LNCAP (cell line): Measurements from ENCODE around the gene PNKP.
A peak's percentile ranks its signal among the peaks of the same experiment; 100 is the strongest.

Experiments used
- TF ChIP-seq, protein P1 (sequence below): fragments of 450-650 bp; IDR thresholded peaks from 2 replicates; pipeline ENCODE4 v1.5.1; 2017; ENCODE audit warnings: mild to moderate bottlenecking

The PNKP gene

DNA sequence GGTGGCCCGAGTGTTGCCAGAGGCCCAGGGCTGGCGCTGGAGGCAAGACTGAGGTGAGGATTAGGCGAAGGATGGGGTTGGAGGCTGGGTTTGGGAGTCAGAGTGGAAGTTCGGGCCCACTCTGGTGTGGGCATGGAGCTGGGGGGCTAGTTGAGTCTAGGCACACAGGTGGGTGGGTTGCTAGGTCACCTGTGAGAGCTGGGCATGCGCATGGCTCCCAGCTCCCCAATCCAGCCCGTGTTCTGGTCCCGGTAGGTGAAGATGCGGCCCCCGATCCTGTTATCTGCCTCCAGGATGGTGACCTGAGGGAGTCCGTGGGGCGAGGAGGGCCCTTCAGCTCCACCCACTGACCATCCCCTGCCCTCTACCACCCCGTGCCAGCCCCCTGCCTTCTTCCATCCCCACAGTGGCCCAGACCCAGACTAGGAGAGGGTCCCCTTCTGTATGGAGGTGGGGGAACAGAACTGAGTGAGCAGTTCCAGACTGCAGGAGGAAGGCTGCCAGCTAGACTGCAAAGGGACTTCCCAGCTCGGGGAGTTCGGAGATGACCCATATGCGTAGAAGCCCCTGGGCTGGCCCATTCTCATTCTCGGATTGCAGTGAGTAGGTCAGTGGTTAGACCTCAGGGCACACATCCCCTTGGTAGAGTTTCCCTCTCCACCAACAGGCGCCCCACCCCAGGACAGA is 27.6 kb upstream of the PNKP start:
- TF ChIP-seq, protein P1, sequence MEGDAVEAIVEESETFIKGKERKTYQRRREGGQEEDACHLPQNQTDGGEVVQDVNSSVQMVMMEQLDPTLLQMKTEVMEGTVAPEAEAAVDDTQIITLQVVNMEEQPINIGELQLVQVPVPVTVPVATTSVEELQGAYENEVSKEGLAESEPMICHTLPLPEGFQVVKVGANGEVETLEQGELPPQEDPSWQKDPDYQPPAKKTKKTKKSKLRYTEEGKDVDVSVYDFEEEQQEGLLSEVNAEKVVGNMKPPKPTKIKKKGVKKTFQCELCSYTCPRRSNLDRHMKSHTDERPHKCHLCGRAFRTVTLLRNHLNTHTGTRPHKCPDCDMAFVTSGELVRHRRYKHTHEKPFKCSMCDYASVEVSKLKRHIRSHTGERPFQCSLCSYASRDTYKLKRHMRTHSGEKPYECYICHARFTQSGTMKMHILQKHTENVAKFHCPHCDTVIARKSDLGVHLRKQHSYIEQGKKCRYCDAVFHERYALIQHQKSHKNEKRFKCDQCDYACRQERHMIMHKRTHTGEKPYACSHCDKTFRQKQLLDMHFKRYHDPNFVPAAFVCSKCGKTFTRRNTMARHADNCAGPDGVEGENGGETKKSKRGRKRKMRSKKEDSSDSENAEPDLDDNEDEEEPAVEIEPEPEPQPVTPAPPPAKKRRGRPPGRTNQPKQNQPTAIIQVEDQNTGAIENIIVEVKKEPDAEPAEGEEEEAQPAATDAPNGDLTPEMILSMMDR: no peak

DNA sequence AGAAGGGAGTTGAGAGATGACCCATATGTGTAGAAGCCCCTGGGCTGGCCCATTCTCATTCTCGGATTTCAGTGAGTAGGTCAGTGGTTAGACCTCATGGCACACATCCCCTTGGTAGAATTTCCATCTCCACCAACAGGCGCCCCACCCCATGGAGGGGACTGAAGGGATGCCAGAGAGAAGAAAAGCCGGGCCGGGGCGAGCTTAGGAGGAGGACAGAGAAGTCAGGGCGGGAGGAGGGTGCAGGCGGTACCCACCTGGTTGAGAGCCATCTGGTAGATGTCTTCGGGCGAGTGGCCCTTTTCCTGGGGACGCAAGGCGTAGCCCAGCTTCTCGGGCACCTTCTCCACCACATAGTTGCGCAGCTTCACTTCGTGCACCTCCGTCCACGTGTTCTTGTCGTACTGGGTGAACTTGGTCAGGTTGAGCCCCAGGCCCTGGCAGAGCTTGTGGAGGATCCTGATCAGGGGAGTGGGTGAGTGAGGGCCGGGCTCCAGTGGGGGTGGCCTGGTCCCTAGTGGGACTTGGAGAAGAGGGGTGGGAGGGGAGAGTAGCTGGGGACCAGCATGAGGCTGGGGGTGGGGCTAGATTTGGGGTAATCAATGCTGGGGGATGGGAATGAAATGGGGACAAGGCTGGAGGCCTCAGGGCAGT is 26.8 kb upstream of the PNKP start:
- TF ChIP-seq, protein P1: no peak

DNA sequence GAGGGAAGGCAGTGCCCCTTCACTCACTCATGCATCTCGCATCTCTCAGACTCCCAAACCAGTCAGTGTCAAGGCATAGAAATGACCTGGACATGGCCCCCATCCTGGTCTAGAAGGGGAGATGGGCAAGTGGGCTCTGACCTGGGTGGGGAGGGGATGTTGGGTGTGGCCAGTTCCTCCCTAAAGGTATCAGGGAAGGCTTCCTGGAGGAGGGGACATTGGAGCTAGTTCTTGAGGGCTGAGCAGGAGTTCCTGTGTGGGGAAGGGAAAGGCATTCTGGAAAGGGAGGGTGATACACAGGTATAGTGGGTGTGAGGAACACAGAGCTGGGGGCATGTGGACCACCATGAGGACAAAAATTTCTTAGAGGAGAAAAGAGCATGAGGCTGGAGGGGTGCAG is 25.3 kb upstream of the PNKP start:
- TF ChIP-seq, protein P1: no peak

DNA sequence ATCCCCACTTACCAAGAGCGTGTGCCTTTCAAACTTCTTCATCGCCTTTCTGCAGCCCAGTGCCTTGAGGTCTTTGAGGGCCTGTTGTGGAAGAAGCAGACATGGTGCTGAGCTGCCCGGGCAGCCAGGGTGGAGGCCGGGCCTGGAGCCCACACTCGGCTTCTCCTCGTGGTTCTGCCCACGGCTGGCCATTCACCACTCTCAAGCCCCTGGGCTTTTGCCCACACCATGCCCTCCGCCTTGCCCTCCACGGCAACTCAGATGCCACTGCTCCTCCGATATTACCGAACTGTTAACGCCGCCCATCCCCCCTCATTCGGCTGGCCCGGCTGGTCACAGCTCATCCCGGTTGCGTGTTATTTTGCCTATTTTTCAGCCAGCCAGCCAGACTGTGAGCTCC is 24.0 kb upstream of the PNKP start:
- TF ChIP-seq, protein P1: no peak

DNA sequence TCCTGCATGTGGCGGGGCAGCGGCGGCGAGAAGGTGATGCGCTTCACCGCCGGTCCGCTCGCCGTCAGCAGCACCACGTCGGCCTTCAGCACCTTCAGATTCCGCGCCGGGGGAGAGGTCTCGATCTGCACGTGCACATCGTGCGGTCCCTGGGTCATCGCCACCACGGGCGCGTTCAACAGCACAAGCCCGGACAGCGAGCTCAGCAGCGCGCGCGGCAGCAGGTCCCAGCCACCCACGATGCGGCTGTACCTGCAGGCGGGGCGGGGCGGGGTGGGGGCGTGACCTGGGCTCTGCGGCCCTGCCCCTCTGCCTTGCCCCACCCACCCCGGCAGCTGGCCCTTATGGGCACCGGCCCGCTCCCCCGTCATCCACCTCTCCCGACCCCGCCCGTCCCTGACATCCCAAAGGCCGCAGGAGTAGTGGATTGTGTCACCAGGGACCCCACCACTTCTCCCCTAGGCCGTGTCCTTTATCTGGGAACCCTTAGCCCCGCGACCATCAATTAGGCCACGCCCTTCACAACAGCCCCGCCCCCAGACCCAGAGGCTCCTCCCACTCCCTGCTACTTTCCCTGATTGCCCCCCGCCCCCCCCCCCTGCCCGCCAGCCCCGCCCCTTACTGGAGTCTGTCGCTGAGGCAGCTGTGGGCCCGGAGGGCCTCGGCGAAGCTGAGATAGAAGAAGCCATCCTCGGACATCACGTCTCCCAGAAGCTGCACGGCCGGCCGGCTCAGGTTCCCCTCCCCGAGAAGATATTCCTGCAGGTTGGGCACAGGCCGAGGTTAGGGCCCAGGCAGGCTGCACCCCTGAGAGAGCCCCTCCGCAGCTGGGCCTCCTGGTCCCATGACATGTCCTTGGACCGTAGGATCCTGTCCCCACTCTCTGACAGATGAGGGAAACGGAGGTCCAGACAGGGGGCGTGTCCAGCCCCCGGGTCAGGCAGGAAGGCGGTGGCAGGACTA is 23.3 kb upstream of the PNKP start:
- TF ChIP-seq, protein P1: no peak; the same call in 1 of the 2 replicates

DNA sequence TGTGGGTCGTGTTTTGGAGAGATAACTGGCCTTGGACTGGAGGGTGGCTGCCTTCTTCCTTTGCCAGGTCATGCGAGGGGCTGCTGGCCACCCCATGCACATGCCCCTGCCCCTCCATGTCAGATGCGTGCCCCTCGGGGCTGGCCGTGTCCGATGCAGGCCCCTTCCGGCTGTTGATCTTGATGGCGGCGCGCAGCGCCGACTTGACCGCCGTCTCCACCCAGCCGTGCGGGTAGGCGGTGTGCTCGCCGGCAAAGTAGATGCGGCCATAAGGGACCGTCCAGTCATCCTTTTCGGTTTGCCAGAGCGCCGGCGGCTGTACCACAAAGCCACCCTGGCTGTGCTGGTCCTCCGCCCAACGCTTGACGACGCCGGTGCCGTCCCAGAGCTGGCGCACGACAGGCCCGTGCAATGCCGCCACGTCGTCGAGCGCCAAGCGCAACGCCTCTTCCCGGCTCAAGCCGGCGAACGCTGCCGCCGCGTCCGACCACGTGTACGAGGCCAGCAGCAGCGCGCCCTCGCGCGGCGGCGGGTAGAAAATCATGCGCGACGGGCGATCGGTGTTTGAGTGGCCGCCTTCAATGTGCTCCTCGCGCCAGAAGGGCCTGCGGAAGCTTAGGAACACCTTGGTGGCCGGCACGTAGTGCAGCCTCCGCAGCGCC is 22.4 kb upstream of the PNKP start:
- TF ChIP-seq, protein P1: peak; percentile 68

DNA sequence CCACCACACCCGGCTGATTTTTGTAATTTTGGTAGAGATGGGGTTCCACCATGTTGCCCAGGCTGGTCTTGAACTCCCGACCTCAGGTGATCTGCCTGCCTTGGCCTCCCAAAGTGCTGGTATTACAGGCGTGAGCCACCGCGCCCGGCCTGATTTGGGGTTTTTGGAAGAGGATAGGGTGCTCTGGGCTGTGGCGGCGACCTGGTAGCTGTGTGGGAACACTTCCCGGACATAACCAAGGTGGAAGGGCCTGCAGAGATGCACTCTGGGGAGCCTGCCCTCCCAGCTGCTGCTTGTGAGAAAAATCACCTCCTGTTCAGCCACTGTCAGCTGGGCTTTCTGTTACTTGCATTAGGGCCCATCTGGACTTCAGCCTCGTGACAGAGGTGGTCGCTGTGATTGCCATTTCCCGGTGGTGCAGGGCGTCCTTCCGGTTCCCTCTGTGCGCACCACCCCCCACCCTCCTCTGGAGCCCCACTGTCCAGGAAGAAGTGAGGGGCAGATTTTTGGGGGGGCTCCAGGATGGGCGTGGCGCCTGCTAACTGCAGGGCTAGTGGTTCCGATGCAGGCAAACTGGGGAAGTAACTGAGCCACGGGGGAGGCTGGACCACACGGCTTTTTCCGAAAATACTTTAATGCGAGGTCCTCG is 21.8 kb upstream of the PNKP start:
- TF ChIP-seq, protein P1: no peak
